ENCODE data around the gene GMNN.

The GMNN gene

DNA sequence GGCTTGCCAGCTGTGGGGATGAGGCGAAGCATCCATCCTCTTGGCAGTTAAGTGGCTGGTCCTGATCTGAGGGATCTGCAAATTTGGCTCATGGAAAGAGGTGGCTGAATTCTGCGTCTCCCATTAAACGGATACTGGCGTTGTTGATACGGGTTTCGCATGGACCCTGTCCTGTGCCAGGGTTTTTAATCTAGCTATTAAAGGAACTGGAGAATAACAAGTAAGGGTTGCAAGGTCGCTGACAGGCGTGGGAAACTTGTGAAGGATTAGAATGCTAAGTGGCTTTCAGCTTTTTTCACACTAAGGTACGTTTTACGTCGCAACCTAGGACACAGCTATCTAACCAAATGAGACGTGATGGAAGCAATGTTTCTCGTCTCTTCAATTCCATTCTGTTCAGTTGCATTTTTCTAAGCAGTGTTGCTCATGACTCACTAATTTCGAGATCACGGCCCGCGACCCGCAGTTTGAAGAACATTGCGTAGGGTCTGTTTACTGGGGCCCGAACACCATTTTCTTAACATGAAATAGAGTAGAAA lies 852 bp downstream of the GMNN start:
- no peak for TF ChIP-seq ZNF274 (IDR thresholded peaks at IDR 0.05; ENCODE audit: low read depth, low read length)
- H3K4me3 ChIP-seq (ENCODE audit: low read length): peak overlapping the region; percentile 87

DNA sequence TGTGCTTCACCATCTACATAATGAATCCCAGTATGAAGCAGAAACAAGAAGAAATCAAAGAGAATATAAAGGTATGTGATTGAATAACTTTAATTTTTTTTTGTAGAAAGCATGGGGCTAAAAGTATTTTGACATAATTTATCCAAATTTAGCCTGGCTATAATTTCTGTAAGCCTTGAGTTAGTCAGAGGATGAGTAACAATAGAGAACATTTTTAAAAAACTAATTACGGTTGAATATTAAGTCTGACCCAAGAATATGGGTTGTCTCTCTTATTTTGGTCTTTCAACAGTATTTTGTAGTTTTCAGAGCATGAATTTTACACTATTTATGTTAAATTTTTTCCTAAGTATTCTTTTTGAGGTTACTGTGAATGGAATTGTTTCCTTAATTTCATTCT lies 2.5 kb downstream of the GMNN start:
- no peak for TF ChIP-seq ZNF274 (IDR thresholded peaks at IDR 0.05; ENCODE audit: low read depth, low read length)
- peak overlapping the region; percentile 87; the same call in 1 of the 2 replicates for H3K4me3 ChIP-seq (ENCODE audit: low read length)

DNA sequence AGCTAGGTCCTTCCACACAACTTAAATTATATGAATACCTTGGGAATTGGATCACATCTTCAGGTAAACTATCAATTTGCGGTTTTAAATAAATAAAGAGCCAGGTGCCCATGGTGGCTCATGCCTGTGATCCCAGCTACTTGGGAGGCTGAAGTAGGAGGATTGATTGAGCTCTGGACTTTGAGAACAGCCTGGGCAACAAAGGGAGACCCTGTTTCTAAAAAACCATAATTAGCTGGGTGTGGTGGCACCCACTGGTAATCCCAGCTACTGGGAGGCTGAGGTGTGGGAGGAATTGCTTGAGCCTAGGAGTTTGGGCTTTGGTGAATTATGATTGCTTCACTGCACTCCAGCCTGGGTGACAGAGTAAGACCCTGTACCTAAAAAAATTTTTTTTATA lies 3.4 kb downstream of the GMNN start:
- TF ChIP-seq ZNF274 (IDR thresholded peaks at IDR 0.05; ENCODE audit: low read depth, low read length): no peak
- peak overlapping the region; percentile 10 for H3K4me3 ChIP-seq (ENCODE audit: low read length)

DNA sequence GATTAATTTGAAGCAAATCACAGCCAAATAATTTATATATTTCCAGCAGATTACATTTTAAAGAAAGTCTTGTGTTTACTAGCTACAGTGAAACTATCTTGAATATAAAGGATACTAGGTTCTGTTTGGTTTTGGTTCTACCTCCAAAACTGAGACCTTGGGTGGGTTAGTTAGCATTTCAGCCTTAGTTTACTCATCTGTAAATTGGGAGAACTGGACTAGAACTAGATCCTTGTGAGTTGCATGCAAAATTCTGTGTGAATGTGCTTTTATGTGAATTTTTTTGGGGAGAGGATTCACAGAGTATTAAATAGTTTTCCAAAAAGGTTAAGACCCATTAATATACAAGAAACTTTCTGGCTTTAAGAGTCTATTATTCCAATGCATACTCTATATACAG lies 4.1 kb downstream of the GMNN start:
- H3K4me3 ChIP-seq (ENCODE audit: low read length): no peak overlapping the region; the same call in 1 of the 2 replicates
- no peak for TF ChIP-seq ZNF274 (IDR thresholded peaks at IDR 0.05; ENCODE audit: low read depth, low read length)

DNA sequence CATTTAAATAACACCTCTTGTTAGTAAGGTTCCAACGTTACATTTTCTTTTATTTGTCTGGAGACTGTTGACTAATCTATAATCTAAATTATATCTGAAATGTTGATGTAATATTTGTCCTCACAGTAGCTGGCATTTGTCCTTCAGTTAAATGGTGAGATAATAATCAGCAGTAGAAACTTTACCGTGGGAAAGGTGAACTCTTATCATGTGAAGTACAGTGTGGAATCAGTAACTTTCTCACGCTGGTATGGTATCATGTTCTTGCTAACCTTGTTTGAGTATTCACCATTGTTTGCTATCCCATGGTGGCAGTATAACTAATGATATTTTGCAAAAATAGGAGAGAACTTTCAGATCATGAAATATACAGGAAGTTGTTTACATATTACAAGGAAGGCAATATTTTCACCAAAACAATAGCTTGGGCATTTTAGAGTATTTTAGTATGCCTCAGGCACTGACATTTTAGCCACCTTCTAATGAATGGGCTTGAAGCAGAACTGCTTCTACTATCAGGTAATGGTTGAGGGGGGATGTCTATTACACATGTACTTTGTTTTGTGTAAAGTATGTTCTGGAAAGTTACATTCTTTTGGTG lies 4.8 kb downstream of the GMNN start:
- no peak for TF ChIP-seq ZNF274 (IDR thresholded peaks at IDR 0.05; ENCODE audit: low read depth, low read length)

DNA sequence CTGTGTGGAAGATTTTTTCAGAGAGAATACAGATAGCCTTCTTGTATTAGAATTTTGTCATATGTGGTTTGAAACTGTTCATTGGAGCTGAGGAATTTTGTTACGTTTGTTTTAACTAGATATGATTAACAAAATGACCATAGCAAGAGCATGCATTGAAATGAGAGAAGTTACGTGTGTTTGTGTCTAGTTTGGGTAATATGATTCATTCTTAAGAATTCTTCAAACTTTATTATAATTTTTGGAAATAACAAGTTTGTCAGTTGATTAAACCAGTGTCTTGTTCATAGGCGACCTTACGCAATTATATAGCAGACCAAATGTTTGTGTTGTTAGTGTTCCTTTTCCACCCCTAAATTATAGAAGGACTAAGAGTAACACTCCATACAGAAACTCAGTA lies 5.5 kb downstream of the GMNN start:
- TF ChIP-seq ZNF274 (IDR thresholded peaks at IDR 0.05; ENCODE audit: low read depth, low read length): no peak
- H3K4me3 ChIP-seq (ENCODE audit: low read length): no peak overlapping the region; the same call in 1 of the 2 replicates

More for the DNA sequence above, 4.8 kb downstream of the GMNN start:
- peak overlapping the region; percentile 13; the same call in 1 of the 2 replicates for H3K4me3 ChIP-seq (ENCODE audit: low read length)

DNA sequence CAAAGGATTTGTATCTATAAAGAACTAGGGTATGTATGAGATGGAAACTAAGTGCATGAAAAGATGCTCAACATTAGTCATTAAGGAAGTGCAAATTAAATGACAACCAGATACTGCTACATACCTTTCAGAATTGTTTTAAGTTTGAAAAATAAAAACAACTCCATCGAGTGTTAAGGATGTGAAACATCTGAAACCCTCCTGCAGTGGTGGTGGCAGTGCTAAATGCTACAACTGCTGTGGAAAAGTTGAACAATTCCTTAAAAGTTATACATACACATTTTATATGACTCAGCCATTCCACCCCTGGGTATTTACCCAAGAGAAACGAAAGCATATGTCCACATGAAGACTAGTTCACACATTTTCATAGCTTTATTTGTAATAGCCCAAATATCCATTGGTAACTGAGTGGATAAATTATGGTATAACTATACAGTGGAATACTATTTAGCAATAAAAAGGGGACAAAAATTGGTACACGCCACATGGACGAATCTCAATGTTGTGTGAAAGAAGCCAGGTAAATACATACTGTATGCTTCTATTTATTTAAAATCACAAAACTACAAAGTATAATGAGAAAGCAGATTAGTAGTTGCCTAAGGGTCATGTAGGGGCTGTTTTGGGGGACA lies 13.4 kb downstream of the GMNN start:
- TF ChIP-seq ZNF274 (IDR thresholded peaks at IDR 0.05; ENCODE audit: low read depth, low read length): no peak
- no peak overlapping the region for H3K4me3 ChIP-seq (ENCODE audit: low read length)

DNA sequence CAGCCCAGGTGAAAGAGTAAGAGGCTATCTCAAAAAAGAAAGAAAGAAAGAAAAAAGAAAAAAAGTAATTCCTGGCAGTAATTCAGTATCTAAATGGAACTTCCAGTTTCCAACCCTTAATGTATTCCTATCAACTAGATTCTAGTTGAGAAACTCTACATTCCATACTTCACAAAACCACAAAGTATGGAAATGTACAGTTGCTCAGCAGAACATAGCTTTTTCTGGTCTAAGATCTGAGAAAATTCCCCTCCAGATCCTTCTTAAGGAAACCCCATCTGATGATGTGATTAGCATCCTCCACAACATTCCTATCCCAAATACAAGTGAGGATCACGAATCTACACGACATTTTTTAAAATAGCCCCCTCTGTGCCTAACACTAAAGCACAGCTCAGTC lies 20.4 kb downstream of the GMNN start:
- TF ChIP-seq ZNF274 (IDR thresholded peaks at IDR 0.05; ENCODE audit: low read depth, low read length): no peak
- H3K4me3 ChIP-seq (ENCODE audit: low read length): no peak overlapping the region

DNA sequence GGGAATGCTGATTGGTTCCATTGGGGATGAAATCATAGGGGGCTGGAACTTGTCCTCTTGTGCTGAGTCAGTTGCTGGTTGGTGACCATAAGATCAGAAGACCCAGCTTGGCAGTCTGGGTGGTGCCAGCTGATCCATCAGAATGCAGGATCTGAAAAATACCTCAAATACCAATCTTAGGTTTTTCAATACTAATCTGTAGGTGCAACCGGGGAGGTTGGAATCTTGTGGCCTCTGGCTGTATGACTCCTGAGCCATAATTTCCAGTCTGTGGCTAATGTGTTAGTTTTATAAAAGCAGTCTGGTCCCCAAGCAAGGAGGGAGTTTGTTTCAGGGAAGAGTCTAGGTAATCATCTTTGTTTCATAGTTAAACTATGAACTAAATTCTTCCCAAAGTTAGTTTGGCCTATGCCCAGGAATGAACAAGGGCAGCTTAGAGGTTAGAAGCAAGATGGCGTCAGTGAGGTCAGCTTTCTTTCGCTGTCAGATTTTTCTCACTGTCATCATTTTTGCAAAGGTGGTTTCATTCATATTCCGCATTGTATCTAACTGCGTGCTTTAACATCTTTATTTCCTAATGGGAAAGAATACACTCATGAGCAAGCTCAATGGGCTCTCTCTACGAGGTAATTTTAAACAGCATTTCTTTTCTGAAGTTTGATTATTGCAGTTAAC lies 22.0 kb downstream of the GMNN start:
- H3K4me3 ChIP-seq (ENCODE audit: low read length): no peak overlapping the region
- TF ChIP-seq ZNF274 (IDR thresholded peaks at IDR 0.05; ENCODE audit: low read depth, low read length): no peak

DNA sequence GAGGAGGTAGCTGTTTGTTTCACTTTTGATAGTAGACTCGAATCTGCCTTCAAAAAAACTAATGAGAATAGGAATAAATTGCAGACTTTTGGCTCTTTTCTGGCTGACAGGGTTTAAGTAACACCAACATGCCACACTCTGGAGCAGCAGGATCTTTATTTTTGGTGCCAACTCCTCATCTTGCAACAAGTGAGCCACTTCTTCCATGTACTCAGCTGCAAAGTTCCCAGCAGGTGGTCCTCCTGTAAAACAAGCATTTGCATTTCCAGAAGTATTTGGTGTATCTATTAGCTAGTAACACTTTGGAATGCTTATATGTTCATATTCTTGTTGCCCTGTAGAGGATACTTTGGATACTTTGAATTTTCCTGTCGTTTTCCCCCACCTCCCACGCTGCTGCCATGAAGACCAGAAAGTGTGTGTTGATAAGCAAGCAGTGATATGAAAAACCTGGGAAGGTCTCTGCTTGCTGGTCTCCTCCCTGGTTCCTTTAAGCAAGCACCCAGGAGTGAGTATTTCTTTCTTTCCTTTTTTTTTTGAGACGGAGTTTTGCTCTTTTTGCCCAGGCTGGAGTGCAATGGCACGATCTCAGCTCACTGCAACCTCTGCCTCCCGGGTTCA lies 23.0 kb downstream of the GMNN start:
- no peak overlapping the region for H3K4me3 ChIP-seq (ENCODE audit: low read length)

DNA sequence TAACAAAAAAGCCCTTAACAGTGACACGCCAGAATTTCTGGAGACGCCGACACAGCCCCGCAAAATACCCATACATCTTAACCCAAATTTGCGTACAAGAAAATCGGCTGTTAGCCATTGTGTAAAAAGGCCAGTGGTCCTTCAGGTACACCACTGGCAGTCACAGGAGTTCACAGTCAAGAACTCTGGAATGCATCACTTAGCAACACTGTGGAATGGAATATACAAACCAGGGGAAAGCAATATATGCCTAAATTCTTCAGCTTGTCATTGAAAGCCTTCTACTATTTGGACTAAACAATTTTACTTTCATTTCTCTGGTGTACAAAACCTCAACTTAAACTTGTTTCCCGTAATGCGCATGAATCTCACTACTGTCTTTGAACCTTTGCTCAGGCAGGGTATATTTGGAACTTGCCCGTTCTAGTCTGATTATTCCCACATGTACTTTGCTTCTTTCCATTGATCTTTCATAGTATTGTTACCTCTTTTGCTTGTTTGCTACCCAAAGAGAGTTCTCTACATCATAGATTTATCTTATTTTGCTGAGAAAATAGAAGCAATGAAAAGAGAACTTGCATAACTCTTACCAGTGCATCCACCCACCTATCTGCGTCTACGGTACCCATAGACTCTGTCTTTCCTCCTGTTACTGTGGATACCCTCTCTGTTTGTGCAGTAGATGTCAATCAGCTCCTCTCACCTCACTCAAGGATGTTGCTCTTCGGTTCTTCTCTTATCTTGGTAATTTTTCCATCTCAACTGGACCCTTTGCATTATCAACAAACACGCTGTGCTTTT lies 24.2 kb downstream of the GMNN start, which contains the start of gene ARMH2:
TSS of gene ARMH2 (minus strand) at position 178 of the 801 bp plus-strand sequence. CDS start at position 118, 60 bp downstream.
- no peak for TF ChIP-seq ZNF274 (IDR thresholded peaks at IDR 0.05; ENCODE audit: low read depth, low read length)
- H3K4me3 ChIP-seq (ENCODE audit: low read length): no peak within 1 kb of the TSS

More for the DNA sequence above, 23.0 kb downstream of the GMNN start:
- TF ChIP-seq ZNF274 (IDR thresholded peaks at IDR 0.05; ENCODE audit: low read depth, low read length): no peak

DNA sequence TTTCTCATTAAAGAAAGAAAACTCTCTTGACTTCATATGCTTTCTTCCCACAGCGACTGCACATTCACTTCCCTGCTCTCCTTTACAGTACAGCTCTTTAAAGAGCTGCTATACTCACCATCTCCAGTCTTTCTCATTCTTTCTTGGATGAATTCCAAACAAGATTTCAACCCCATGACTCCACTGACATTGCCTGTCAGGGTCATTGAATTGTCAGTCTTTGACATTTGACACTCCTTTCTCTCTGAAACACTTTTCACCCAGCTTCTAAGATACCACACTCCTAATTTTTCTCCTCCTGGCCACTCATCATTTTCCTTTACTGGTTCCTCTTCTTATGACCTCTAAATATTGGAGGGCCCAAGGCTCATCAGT lies 24.8 kb downstream of the GMNN start:
- no peak overlapping the region for H3K4me3 ChIP-seq (ENCODE audit: low read length)
- TF ChIP-seq ZNF274 (IDR thresholded peaks at IDR 0.05; ENCODE audit: low read depth, low read length): no peak

DNA sequence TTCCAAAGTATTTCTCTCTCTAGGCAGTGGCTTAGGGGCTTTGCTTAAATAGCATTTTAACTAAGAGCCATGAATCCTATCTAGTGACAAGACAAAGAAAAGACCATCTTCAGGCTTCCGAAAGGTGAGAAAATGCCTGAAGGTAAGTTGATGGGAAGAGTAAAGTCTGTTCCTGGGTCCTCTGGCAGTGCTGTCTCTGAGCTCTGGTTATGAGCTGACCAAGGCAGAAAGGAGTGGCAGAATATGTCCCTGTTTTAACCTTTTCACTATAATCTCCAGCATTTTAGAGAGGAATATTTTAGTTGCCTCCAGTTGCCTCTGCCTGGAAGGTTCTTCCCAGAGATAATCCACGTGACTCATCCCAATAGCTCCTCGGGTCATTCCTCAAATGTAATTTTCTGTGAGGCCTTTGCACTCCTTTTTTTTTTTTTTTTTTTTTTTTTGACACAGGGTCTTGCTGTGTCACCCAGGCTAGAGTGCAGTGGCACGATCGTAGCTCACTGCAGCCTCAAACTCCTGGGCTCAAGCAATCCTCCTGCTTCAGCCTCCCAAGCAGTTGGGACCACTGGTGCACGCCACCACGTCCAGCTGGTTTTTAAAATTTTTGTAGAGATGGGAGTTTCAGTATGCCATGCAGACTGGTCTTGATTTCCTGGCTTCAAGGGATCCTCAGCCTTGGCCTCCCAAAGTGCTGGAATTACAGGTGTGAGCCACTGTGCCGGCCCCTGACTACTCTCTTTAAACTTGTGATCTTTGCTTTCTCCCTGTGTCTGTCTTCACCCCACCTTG lies 27.7 kb downstream of the GMNN start:
- no peak for TF ChIP-seq ZNF274 (IDR thresholded peaks at IDR 0.05; ENCODE audit: low read depth, low read length)
- no peak overlapping the region for H3K4me3 ChIP-seq (ENCODE audit: low read length)

All from GM08714 (cell line).